IPS-18a (cell line): ENCODE results near the gene PMVK.

Experiments used
- H3K27ac ChIP-seq: one replicate; pipeline ENCODE4 v1.5.1; 2013; ENCODE audit warnings: low read length
- H3K27me3 ChIP-seq: one replicate; pipeline ENCODE4 v1.6.1; 2013; ENCODE audit warnings: mild to moderate bottlenecking, low read length; ENCODE audit not compliant: control insufficient read depth, insufficient read depth
- H3K36me3 ChIP-seq: one replicate; pipeline ENCODE4 v1.6.1; 2013; ENCODE audit warnings: low read depth, low read length; ENCODE audit not compliant: control insufficient read depth
- H3K4me1 ChIP-seq: one replicate; pipeline ENCODE4 v1.6.1; 2013; ENCODE audit warnings: low read depth, low read length; ENCODE audit not compliant: control insufficient read depth
- H3K4me3 ChIP-seq: one replicate; pipeline ENCODE4 v1.5.1; 2013; ENCODE audit warnings: low read length
- H3K9ac ChIP-seq: one replicate; pipeline ENCODE4 v1.6.1; 2013; ENCODE audit warnings: mild to moderate bottlenecking, low read length, moderate library complexity
- H3K9me3 ChIP-seq: one replicate; pipeline ENCODE4 v1.6.1; 2013; ENCODE audit warnings: low read depth, low read length; ENCODE audit not compliant: control insufficient read depth

Gene PMVK

GRCh38 chr1:154955039-154955717 lies 18.7 kb upstream of the PMVK start:
- peaks cover 9% of the 10 kb centered on the region for H3K36me3 ChIP-seq
- peaks cover 23% of the 10 kb centered on the region for H3K4me1 ChIP-seq
- H3K9ac ChIP-seq: peak overlapping the region; percentile 80
- no peaks in the 10 kb centered on the region for H3K9me3 ChIP-seq
- H3K27ac ChIP-seq: peak overlapping the region; percentile 79
- H3K27me3 ChIP-seq: no peaks in the 10 kb centered on the region
- peak overlapping the region; percentile 70 for H3K4me3 ChIP-seq

- H3K9ac ChIP-seq: peak overlapping the region; percentile 80
- no peaks in the 10 kb centered on the region for H3K27me3 ChIP-seq
- H3K36me3 ChIP-seq: peaks cover 9% of the 10 kb centered on the region
- H3K9me3 ChIP-seq: no peaks in the 10 kb centered on the region
- peaks cover 23% of the 10 kb centered on the region for H3K4me1 ChIP-seq
- peak overlapping the region; percentile 70 for H3K4me3 ChIP-seq
- no peak overlapping the region for H3K27ac ChIP-seq
Observed at GRCh38 chr1:154954541-154954940, 18.0 kb upstream of the PMVK start.

DNA sequence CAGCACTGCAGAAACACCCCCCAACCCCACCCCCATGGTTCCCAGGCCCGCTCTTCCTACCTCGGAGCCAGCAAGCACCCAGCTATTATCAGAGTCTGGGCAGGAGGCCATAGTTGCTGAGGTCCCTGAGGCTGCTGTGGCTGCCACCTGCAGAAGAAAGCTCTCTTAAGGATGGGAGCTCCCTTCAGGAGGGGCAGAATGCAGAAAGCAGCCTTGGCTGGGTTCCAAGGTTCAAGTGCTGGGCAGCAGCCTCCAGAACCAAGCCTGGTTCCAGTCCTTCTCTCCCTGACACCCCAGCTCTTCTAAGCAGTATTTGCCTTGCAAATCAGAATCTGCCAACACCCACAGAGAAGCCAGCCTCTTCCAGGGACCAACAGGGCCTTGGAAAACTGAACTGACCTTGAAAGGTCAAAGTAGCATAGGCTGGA lies 17.1 kb upstream of the PMVK start:
- Histone ChIP-seq H3K9me3 (no peaks in the 10 kb centered on the region), H3K36me3 (peaks cover 6% of the 10 kb centered on the region), H3K9ac (no peak overlapping the region), H3K4me3 (no peak overlapping the region), H3K27ac (no peak overlapping the region), H3K27me3 (no peaks in the 10 kb centered on the region), H3K4me1 (peaks cover 23% of the 10 kb centered on the region)

DNA sequence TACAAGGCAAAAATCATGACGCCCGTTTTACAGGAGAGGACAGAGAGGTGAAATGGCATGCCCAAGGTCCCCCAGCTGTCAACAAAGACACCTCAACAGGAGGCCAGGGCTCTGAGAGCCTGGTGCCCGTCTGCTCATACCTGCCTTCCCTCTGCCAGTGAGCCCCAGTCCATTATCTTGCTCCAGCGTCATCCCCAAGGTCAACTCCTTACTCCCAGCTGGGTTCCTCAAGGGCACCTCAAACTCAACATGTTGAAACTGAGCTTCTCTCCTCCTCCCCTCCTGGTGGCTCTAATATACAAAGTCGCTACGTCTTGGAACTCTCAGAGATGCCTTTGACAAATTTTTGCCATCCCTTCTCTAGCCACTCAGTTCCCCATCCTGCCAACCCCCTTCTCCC lies 16.1 kb upstream of the PMVK start:
- Histone ChIP-seq H3K9ac (no peak overlapping the region), H3K4me3 (no peak overlapping the region), H3K36me3 (peaks cover 3% of the 10 kb centered on the region), H3K9me3 (no peaks in the 10 kb centered on the region), H3K27me3 (no peaks in the 10 kb centered on the region), H3K27ac (no peak overlapping the region), H3K4me1 (peaks cover 23% of the 10 kb centered on the region)

- no peak overlapping the region for H3K27ac ChIP-seq
- peaks cover 3% of the 10 kb centered on the region for H3K36me3 ChIP-seq
- H3K27me3 ChIP-seq: no peaks in the 10 kb centered on the region
- no peak overlapping the region for H3K4me3 ChIP-seq
- H3K9me3 ChIP-seq: no peaks in the 10 kb centered on the region
- H3K4me1 ChIP-seq: peaks cover 22% of the 10 kb centered on the region
- H3K9ac ChIP-seq: no peak overlapping the region
Observed at GRCh38 chr1:154951901-154952657, 15.6 kb upstream of the PMVK start.

DNA sequence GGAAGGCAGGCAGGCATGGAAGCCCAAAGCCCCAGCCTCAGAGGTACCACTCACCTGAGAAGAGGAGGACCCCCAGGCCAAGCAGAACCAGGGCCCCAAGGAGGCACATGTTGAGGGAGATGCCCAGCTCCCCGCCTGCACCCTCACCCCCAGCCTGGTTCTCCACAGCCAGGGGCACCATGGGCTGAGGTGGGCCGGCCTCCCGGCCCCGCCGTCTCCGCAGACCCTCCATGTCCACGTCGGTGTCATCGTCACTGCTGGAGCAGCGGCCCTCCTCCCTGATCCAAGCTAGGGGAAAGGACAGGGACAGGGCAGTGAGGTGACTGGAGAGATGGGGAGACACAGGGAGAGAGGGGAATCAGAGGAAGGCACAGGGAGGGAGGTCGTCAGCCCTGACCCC lies 11.6 kb upstream of the PMVK start:
- H3K9me3 ChIP-seq: no peaks in the 10 kb centered on the region
- H3K9ac ChIP-seq: no peak overlapping the region
- H3K36me3 ChIP-seq: peaks cover 3% of the 10 kb centered on the region
- no peaks in the 10 kb centered on the region for H3K27me3 ChIP-seq
- H3K27ac ChIP-seq: no peak overlapping the region
- no peak overlapping the region for H3K4me3 ChIP-seq
- H3K4me1 ChIP-seq: no peaks in the 10 kb centered on the region

DNA sequence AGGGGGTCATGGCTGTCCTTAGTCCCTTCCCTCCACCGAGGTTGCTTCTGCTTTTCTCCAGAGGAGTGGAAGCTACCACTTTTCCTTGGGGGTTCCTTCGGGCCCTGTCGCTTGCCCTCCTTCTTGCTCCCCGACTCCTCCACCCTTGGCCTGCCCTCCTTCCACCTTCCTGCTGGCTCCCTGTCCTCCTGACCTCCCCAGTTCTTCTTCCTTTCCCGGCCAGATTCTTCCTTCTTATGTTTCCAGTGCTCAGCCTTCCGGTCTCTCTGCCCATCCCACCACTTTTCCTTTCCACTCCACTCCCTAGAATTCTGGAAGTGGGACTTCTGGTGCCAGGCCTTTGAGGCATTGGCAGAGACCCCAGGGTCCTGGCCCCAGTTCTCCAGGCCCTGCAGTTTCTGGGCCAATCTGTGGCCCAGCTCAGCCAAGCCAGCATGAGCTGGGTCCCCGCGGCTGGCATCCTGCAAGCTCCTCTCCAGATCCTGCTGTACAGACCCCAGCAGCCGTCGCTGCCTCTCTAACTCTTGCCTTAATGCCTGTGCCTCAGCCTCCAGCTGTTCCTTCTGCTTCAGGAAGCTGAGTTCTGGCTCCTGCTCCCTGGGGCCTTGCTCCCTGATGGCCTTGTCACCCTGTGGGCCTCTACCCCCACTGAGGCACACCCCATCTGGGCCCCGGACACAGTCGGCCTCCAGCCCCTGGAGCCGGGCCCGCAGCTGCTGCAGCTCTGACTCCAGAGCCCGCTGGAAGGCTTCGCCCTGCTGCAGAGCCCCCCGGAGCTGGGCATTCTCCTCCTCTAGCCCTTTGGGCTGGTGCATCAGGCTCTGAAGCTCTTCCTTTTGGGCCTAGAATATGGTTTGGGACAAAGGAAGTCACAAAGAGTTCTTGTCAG lies 9.7 kb upstream of the PMVK start:
- Histone ChIP-seq H3K4me3 (no peak overlapping the region), H3K27ac (no peak overlapping the region), H3K36me3 (peaks cover 2% of the 10 kb centered on the region), H3K9ac (no peak overlapping the region), H3K27me3 (no peaks in the 10 kb centered on the region), H3K4me1 (no peaks in the 10 kb centered on the region), H3K9me3 (no peaks in the 10 kb centered on the region)

- no peaks in the 10 kb centered on the region for H3K27me3 ChIP-seq
- no peaks in the 10 kb centered on the region for H3K36me3 ChIP-seq
- H3K9me3 ChIP-seq: no peaks in the 10 kb centered on the region
- H3K4me1 ChIP-seq: peaks cover 3% of the 10 kb centered on the region
- no peak overlapping the region for H3K9ac ChIP-seq
- H3K27ac ChIP-seq: no peak overlapping the region
- H3K4me3 ChIP-seq: no peak overlapping the region
Observed at GRCh38 chr1:154945160-154945961, 8.8 kb upstream of the PMVK start.

DNA sequence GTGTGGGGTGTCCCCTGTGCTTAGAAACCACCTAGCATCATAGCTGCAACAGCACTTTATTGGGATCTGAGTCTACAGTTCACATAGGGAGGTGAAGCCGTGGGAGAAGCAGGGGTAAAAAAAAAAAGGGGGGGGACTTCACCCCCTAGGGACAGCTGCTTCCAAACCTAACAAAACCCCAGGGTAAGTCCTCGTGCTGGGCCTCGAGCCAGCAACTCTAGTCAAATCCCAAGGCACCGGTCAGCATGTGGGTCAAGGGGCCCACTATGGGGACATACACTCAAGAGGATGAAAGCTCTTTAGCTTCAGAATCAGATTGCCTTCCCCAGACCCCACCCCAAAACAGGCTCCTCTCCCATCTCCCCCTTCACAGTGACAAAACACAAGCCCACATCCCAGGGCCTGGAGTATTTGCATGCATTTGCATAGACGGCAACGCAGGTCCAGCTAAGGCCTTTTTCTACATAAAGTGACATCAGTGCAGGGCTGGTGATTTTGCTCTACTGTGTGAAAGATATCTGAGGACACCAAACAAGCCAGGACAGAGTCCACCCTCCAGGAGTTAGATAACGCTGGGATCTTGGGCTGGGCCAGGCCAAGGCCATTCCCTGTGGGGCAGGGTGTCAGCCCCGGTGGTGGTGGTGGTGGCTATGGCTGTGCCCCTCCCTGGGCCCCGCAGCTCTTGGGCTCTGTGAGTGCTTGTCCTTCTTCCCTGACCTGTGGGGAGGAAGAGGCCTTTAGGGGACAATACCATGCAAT lies 8.1 kb upstream of the PMVK start:
- no peaks in the 10 kb centered on the region for H3K9me3 ChIP-seq
- no peaks in the 10 kb centered on the region for H3K36me3 ChIP-seq
- no peak overlapping the region for H3K27ac ChIP-seq
- peaks cover 6% of the 10 kb centered on the region for H3K4me1 ChIP-seq
- H3K9ac ChIP-seq: no peak overlapping the region
- H3K27me3 ChIP-seq: no peaks in the 10 kb centered on the region
- no peak overlapping the region for H3K4me3 ChIP-seq

DNA sequence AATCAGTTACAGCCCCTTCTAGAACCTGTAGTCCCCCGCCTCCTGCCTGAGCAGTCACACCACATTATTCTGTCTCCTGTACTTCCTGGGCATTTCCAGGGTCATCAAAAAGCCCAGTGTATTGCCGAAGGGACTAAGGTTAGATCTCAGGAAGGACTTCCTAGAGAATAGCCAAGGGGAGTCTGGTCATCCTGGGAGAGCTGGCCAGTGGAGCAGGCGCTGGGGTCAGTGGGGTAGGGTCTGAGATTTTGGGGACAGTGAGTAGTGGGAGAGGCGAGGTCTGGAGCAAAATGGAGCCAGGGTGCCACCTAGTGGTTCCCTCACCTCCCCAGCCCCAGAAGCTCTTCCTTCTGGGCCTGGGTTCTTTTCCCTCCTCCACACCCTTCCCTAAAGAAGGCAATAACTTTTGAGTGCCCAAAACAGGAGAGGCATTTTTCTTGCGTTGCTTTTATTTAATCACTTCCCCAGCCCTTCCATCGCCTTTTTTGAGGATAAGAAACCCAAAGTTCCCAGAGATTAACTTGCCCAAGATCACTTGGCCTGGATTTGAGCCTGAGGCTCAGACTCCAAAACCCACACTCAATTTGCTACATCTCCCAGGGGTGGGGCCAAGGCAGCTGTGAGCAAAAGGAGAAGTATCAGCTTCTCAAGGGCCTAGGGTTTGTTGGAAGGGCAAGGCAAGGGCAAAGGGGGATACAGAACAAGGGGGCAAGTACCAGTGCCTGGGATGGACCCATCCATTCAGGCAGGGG lies 7.3 kb upstream of the PMVK start:
- no peak overlapping the region for H3K9ac ChIP-seq
- H3K4me1 ChIP-seq: peaks cover 6% of the 10 kb centered on the region
- no peaks in the 10 kb centered on the region for H3K9me3 ChIP-seq
- H3K4me3 ChIP-seq: no peak overlapping the region
- H3K27me3 ChIP-seq: no peaks in the 10 kb centered on the region
- H3K36me3 ChIP-seq: no peaks in the 10 kb centered on the region
- no peak overlapping the region for H3K27ac ChIP-seq
